Astrocyte (in vitro differentiated cells and primary cell): ENCODE data around the gene REC114. TPM values are rescaled to one million over a fixed set of nuclear protein-coding genes. Genes with fewer than 3 reads are reported as not detected.

Source experiments
- DNase-seq: peaks from one replicate; pipeline ENCODE4 v3.0.0-alpha.2; 2010; ENCODE audit warnings: low read depth
- FAIRE-seq: peaks from 2 replicates; lab custom pipeline; 2011; peaks lifted over from hg19 to GRCh38; lab: Jason Lieb, UNC
- H2AFZ ChIP-seq: 2 replicates; pipeline ENCODE4 v1.6.0; 2012; ENCODE audit warnings: low read depth, low read length, inconsistent platforms
- H3K27ac ChIP-seq: 2 replicates; pipeline ENCODE4 v1.5.1; 2011; ENCODE audit warnings: low read depth, low read length, inconsistent platforms
- H3K27me3 ChIP-seq: 2 replicates; pipeline ENCODE4 v1.6.0; 2011; ENCODE audit warnings: low read length, inconsistent platforms; ENCODE audit not compliant: insufficient read depth
- H3K36me3 ChIP-seq: 2 replicates; pipeline ENCODE4 v1.5.1; 2011; ENCODE audit warnings: low read length, inconsistent platforms; ENCODE audit not compliant: insufficient read depth
- H3K4me1 ChIP-seq: 2 replicates; pipeline ENCODE4 v1.5.1; 2011; ENCODE audit warnings: low read length, inconsistent platforms; ENCODE audit not compliant: insufficient read depth
- H3K4me2 ChIP-seq: 2 replicates; pipeline ENCODE4 v1.6.0; 2012; ENCODE audit warnings: low read length, inconsistent platforms
- H3K4me3 ChIP-seq: 2 replicates; pipeline ENCODE4 v1.5.1; 2011; ENCODE audit warnings: low read depth, mild to moderate bottlenecking, low read length, inconsistent platforms; ENCODE audit not compliant: insufficient read depth
- H3K79me2 ChIP-seq: 2 replicates; pipeline ENCODE4 v1.6.0; 2012; ENCODE audit warnings: mild to moderate bottlenecking, low read length, inconsistent platforms; ENCODE audit not compliant: insufficient read depth
- H3K9ac ChIP-seq: 2 replicates; pipeline ENCODE4 v1.6.0; 2012; ENCODE audit warnings: mild to moderate bottlenecking, low read length, inconsistent platforms
- H3K9me3 ChIP-seq: 2 replicates; pipeline ENCODE4 v1.5.1; 2012; ENCODE audit warnings: low read depth, mild to moderate bottlenecking, low read length, inconsistent platforms; ENCODE audit not compliant: insufficient read depth
- H4K20me1 ChIP-seq: 2 replicates; pipeline ENCODE4 v1.6.0; 2012; ENCODE audit warnings: low read length, inconsistent platforms; ENCODE audit not compliant: insufficient read depth
- H3K27ac Mint-ChIP-seq: one replicate; pipeline ENCODE4 v1.8.0; 2021; ENCODE audit warnings: mild to moderate bottlenecking, mixed read lengths; ENCODE audit not compliant: unreplicated experiment
- H3K27me3 Mint-ChIP-seq: one replicate; pipeline ENCODE4 v1.8.0; 2021; ENCODE audit warnings: low read depth, mixed read lengths; ENCODE audit not compliant: unreplicated experiment
- H3K36me3 Mint-ChIP-seq: one replicate; pipeline ENCODE4 v1.8.0; 2021; ENCODE audit warnings: low read depth, mixed read lengths; ENCODE audit not compliant: unreplicated experiment
- H3K4me1 Mint-ChIP-seq: one replicate; pipeline ENCODE4 v1.8.0; 2021; ENCODE audit warnings: low read depth, mixed read lengths; ENCODE audit not compliant: unreplicated experiment
- H3K4me3 Mint-ChIP-seq: one replicate; pipeline ENCODE4 v1.8.0; 2021; ENCODE audit warnings: mild to moderate bottlenecking, moderate library complexity, mixed read lengths; ENCODE audit not compliant: unreplicated experiment
- H3K9me3 Mint-ChIP-seq: one replicate; pipeline ENCODE4 v1.8.0; 2021; ENCODE audit warnings: mild to moderate bottlenecking, mixed read lengths; ENCODE audit not compliant: unreplicated experiment
- EZH2 ChIP-seq: IDR thresholded peaks from 2 replicates; pipeline ENCODE4 v1.6.1; 2012; ENCODE audit warnings: mild to moderate bottlenecking, low read length, inconsistent platforms; ENCODE audit not compliant: insufficient read depth
- total RNA-seq: library from RNA; stranded (reverse); gene quantifications from 2 replicates; pipeline ENCODE4 v1.2.1, GENCODE V29; 2021
- TF ChIP-seq, protein P1 (sequence below): IDR thresholded peaks from 2 replicates; pipeline ENCODE4 v1.5.1; 2011; ENCODE audit warnings: low read depth, mild to moderate bottlenecking, inconsistent platforms, low read length, moderate library complexity; ENCODE audit not compliant: insufficient read depth

REC114 gene
- total RNA-seq, 1 donor from 2014 or later: not detected

- TF ChIP-seq EZH2: no peak
- H3K9me3 ChIP-seq: no peaks in the 10 kb centered on the region
- H3K79me2 ChIP-seq: no peaks in the 10 kb centered on the region
- H3K4me1 ChIP-seq: no peaks in the 10 kb centered on the region
- no peak for FAIRE-seq
- H3K27ac ChIP-seq: no peak overlapping the region
- Mint-ChIP-seq H3K9me3 (no peaks in the 10 kb centered on the region), H3K4me3 (no peak overlapping the region), H3K4me1 (no peaks in the 10 kb centered on the region), H3K27ac (no peak overlapping the region), H3K27me3 (no peaks in the 10 kb centered on the region), H3K36me3 (no peaks in the 10 kb centered on the region)
- H3K9ac ChIP-seq: no peak overlapping the region
- no peak overlapping the region for H3K4me3 ChIP-seq
- DNase-seq: no peak
- H4K20me1 ChIP-seq: no peaks in the 10 kb centered on the region
- no peaks in the 10 kb centered on the region for H3K27me3 ChIP-seq
- H3K4me2 ChIP-seq: no peak overlapping the region
- H2AFZ ChIP-seq: no peak overlapping the region
- H3K36me3 ChIP-seq: no peaks in the 10 kb centered on the region
Observed at GRCh38 chr15:73538563-73539211, 95.7 kb downstream of the REC114 start.

DNA sequence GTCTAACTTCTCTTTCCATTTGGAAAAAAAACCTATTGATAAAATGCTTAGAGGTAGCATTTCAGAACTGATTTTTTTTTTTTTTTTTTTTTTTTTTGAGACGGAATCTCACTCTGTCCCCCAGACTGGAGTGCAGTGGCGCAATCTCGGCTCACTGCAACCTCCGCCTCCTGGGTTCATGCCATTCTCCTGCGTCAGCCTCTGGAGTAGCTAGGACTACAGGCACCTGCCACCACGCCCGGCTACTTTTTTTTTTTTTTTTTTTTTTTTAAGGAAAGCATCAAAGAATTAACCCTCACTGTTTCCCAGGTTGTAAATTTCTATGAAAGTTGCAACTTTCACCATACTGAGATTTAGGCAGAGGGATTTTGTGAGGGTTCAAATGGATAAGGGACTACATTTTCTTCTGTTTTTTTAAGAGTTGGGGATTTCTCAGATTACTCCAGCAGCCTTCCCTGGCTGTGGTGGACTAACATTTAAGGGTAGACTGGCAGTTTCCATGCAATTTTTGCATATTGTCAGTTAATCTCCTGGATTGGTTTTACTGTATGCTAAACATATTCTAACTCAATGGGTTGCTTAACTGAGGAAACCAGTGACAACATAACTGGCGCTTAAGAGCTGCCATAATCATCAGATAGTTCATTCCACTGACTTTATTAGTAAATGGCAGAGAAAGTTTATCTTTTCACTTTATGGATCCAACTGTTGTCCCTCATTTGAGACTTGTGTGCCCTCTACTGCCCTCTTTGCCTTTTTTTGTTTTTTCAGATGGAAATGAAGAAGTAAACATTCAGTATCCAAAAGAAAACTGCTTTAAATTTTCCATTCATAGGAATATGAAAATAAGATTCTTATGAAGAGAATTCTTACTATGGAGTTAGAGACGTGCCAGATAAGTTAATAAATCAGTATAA lies 96.5 kb downstream of the REC114 start:
- no peak overlapping the region for H3K27ac Mint-ChIP-seq
- H3K4me3 Mint-ChIP-seq: no peak overlapping the region
- no peaks in the 10 kb centered on the region for H3K36me3 Mint-ChIP-seq
- no peak for FAIRE-seq
- Histone ChIP-seq H3K4me3 (no peak overlapping the region), H3K79me2 (no peaks in the 10 kb centered on the region), H3K27me3 (no peaks in the 10 kb centered on the region), H3K36me3 (no peaks in the 10 kb centered on the region), H3K9ac (no peak overlapping the region), H3K4me1 (no peaks in the 10 kb centered on the region), H3K9me3 (no peaks in the 10 kb centered on the region), H3K4me2 (no peak overlapping the region), H2AFZ (no peak overlapping the region), H3K27ac (no peak overlapping the region), H4K20me1 (no peaks in the 10 kb centered on the region)
- no peaks in the 10 kb centered on the region for H3K4me1 Mint-ChIP-seq
- no peak for DNase-seq
- no peak for TF ChIP-seq EZH2
- TF ChIP-seq, protein P1, sequence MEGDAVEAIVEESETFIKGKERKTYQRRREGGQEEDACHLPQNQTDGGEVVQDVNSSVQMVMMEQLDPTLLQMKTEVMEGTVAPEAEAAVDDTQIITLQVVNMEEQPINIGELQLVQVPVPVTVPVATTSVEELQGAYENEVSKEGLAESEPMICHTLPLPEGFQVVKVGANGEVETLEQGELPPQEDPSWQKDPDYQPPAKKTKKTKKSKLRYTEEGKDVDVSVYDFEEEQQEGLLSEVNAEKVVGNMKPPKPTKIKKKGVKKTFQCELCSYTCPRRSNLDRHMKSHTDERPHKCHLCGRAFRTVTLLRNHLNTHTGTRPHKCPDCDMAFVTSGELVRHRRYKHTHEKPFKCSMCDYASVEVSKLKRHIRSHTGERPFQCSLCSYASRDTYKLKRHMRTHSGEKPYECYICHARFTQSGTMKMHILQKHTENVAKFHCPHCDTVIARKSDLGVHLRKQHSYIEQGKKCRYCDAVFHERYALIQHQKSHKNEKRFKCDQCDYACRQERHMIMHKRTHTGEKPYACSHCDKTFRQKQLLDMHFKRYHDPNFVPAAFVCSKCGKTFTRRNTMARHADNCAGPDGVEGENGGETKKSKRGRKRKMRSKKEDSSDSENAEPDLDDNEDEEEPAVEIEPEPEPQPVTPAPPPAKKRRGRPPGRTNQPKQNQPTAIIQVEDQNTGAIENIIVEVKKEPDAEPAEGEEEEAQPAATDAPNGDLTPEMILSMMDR: no peak
- H3K27me3 Mint-ChIP-seq: no peaks in the 10 kb centered on the region
- no peaks in the 10 kb centered on the region for H3K9me3 Mint-ChIP-seq

- no peaks in the 10 kb centered on the region for H3K9me3 Mint-ChIP-seq
- H3K27ac Mint-ChIP-seq: no peak overlapping the region
- TF ChIP-seq, protein P1: no peak
- no peak for TF ChIP-seq EZH2
- H3K4me3 ChIP-seq: no peak overlapping the region
- H4K20me1 ChIP-seq: no peaks in the 10 kb centered on the region
- FAIRE-seq (no peak), DNase-seq (no peak)
- no peak overlapping the region for H3K4me3 Mint-ChIP-seq
- H3K4me2 ChIP-seq: no peak overlapping the region
- H3K36me3 Mint-ChIP-seq: no peaks in the 10 kb centered on the region
- no peaks in the 10 kb centered on the region for H3K4me1 Mint-ChIP-seq
- no peaks in the 10 kb centered on the region for H3K27me3 Mint-ChIP-seq
- no peaks in the 10 kb centered on the region for H3K36me3 ChIP-seq
- no peaks in the 10 kb centered on the region for H3K4me1 ChIP-seq
- H3K27ac ChIP-seq: no peak overlapping the region
- H2AFZ ChIP-seq: no peak overlapping the region
- H3K79me2 ChIP-seq: no peaks in the 10 kb centered on the region
- H3K9me3 ChIP-seq: no peaks in the 10 kb centered on the region
- H3K9ac ChIP-seq: no peak overlapping the region
- H3K27me3 ChIP-seq: no peaks in the 10 kb centered on the region
Observed at GRCh38 chr15:73540161-73540560, 97.2 kb downstream of the REC114 start.
